GM19452 (cell line): ENCODE data around the gene HEATR5A.

Source experiments
- ATAC-seq: cut with Tn5 transposase; IDR thresholded peaks from one replicate; pipeline ENCODE4 v1.9.1; 2021; ENCODE audit not compliant: unreplicated experiment

HEATR5A gene

DNA sequence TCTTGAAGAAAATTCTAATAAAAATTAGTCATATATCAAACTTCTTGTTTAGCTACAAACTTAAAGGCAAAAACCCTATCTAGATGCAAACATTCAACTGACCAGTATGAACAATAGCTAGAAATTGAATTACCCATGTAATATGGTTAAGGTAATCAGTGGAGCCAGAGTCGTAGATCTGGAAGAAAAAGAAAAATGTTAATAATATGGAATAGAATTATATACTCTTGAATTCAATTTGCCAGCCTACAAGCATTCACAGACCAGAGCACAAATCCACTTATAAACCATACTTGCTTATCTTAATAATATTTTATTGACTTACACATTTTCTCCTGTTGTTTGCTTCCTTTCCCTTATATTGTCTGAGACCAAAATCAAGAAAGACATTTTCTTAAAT lies 7.7 kb upstream of the HEATR5A start:
- ATAC-seq = no peak

DNA sequence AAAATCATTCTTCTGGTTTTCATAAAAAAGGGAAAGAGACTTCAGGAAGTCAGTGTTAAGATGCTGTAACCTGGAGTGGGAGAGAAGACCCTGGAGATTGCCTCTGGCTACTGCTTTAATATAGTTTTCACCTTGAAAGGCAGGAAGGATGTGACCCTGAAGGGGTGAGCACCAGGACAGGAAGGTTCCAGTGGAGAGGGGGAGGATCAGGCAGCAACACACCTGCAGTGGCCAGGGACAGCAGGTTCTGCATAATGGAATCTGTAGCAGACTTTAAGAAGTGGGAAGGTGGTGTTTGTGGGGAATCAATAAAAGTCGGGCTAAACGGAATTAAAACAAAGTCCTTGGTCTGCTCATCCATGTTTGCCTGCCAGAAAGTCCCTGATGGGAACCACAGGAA lies 6.3 kb upstream of the HEATR5A start:
- no peak for ATAC-seq

DNA sequence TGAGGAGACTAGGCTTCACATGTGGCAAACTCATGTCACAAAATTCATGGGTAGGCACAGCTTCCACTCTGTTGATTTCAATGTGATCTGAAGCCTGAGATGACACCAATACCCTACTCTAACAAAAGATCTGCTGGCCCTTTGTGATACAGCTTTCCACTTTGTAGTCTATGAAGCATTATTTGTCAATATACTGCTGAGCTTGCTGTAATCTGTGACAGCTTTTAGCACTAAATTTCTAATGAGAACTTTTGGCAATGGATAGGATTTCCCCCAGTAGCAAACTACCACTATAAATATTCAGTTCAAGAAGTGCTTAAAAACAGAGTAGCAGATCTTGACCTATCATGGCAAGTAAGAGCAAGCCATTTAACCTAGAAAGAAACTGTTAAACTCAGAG lies 5.6 kb upstream of the HEATR5A start:
- ATAC-seq = no peak

DNA sequence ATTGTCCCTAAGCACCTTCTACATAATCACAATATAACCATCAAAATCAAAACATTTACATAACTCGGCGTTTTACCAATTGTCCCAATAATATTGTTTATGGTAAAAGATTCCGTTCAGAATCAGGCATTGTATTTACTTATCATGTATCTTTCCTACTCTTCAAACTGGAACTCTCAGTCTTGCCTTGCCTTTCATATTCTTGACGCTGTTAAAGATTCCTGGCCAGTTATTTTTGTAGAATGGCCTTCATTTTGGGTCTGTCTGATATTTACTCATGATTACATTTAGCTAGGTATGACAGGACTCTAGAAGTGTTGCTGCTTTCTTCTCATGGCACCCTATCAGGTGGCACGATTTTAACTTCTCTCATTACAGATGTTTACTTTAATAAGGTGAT lies 850 bp upstream of the HEATR5A start:
- ATAC-seq = no peak

DNA sequence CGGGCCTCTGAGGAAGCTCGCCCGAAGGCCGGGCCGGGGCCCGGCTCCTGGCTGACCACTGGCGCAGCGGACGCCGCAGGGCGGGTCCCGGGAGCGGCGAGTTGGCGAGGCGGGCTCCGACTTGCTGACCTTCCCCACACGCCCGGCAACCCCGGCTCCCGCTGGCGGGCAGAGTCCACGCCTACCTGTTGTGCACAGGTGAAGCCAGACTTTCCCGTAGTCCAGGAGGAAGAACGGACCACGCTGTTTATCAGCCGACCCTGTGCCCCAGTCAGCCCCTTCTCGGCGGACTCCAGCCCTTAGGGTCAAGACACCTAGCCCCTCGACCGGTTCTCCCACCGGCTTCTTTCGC lies 407 bp downstream of the HEATR5A start:
- peak; percentile 14 for ATAC-seq

GRCh38 chr14:31419179-31419966 lies 977 bp downstream of the HEATR5A start:
- ATAC-seq = no peak

GRCh38 chr14:31418440-31418839 lies 1.9 kb downstream of the HEATR5A start:
- no peak for ATAC-seq

- no peak for ATAC-seq
These were observed 6.0 kb downstream of the HEATR5A start for GRCh38 chr14:31414190-31414833.

DNA sequence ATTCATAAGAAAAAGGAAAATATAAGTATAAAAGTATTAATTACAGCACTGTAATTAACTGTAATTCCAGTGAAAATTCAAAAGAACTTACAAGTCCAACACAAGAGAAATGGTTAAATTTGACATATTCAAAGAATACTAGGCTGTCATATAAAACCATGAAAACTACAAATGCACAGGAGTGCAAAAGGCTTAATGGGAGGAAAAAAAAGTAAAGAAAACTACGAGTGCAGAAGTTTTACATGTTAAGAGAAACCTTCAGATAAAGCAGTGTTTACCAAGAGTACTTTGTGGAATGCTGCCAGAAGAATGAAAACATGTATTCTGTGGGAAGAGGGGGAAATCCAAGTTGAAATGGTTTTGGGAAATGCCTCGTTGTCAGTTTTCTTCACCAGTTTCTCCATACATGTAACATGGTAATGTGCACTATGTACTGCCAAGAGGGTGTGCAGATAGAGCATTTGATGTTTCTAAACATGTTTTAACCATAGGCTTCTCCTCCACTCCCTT lies 9.1 kb downstream of the HEATR5A start:
- no peak for ATAC-seq

GRCh38 chr14:31410048-31410650 lies 10.2 kb downstream of the HEATR5A start:
- ATAC-seq = no peak

GRCh38 chr14:31408421-31408820 lies 11.9 kb downstream of the HEATR5A start:
- ATAC-seq = no peak

DNA sequence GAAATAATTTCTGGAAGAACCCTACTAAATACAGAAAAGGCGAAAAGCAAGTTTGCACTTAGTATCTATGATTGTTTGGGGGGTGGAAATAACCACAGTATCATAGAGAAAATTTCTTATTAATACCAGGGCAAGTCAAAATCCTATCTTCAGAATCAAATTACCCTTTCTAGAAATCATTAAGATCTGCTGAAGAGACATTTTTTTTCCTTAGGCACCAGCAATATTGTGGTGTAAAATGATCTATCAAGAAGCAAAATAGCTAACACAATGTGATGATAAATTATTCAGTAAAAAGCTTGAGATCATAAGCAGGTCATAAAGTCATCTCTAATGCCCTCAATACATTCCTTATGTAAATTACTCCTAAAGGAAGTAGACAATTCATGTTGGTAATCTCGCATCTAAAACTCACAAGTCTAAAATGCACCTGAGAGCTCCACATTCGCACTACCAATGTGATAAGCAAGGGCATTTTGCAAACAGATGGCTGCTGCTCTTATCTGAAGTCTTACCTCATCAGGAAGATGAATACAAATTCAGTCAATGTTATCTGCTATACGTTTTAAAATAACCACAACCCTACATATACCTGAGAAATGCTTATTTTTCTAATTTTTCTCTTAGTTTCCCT lies 14.6 kb downstream of the HEATR5A start:
- no peak for ATAC-seq

DNA sequence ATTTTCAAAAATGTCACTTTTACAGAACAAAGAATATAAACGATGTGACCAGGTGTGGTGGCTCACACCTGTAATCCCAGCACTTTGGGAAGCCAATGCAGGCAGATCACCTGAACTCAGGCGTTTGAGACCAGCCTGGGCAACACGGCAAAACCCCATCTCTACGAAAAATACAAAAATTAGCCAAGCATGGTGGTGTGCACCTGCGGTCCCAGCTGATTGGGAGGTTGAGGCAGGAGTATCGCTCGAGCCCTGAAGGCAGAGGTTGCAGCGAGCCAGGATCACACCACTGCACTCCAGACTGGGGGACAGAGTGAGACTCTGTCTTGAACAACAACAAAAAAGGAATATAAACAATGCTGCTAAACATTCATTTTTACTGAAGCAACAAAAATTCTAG lies 15.2 kb downstream of the HEATR5A start:
- no peak for ATAC-seq

DNA sequence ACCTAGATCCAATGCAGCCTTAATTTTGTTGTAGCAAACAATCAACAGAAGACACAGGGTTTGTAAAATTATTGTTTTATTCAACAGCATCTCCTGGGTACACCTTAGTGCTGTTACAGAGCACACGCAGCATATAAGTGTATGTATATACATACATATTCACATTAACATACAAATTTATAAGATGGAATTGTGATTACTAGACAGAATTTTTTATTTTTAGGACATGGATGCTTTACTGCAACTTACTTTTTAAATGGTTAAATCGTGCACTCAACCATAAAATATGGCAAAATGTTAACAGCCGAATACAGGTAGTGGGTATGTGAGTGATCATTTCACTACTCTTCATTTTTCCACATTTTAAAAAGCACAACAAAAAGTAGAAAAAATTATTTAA lies 16.6 kb downstream of the HEATR5A start:
- no peak for ATAC-seq

- no peak for ATAC-seq
These were observed 17.4 kb downstream of the HEATR5A start for GRCh38 chr14:31402764-31403439.

GRCh38 chr14:31401369-31401932 lies 18.9 kb downstream of the HEATR5A start:
- ATAC-seq = no peak

- ATAC-seq = no peak
These were observed 20.2 kb downstream of the HEATR5A start for GRCh38 chr14:31400031-31400638.

DNA sequence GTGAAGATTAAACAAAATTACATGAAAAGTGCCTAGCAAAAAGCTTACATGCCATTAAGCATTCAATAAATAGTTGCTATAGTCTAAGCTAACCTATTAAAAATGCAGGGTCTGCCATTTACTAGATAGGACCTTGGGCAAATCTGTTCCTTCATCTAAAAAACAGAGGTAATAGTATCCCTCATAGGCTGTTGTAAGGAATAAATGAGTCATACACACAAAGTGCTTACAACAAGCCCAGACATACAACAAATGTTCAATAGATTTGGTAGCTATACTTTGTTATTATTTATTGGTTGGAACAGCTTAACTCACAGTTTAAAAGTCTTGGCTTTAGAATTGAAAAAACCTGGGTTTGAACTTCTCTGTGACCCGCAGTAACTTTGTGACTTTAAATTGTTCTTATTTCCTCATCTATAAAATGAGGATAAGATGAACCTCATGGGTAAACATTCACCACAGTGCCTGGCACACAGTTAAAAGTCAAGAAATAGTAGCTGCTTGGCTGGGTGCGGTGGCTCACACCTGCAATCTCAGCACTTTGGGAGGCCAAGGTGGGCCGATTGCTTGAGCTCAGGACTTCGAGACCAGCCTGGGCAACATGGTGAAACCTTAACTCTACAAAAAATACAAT lies 24.7 kb downstream of the HEATR5A start:
- ATAC-seq = no peak

DNA sequence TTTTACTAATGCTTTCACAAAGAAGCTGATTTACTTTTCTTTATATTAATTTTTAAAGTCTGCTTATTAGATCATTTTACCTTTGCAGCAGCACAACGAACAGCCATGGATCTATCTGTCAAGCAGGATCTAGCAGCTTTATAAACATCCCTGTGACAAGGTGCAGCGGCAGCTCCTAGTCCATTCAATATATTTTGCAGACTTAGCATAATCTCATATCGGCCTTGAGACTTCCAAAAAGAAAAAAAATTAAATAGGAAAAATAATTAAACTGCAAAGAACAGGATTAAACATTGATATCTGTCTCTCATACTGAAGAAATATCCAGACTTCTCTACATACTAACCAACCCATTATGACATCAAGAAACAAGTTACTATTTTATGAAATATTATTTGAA lies 25.2 kb downstream of the HEATR5A start:
- ATAC-seq = no peak

DNA sequence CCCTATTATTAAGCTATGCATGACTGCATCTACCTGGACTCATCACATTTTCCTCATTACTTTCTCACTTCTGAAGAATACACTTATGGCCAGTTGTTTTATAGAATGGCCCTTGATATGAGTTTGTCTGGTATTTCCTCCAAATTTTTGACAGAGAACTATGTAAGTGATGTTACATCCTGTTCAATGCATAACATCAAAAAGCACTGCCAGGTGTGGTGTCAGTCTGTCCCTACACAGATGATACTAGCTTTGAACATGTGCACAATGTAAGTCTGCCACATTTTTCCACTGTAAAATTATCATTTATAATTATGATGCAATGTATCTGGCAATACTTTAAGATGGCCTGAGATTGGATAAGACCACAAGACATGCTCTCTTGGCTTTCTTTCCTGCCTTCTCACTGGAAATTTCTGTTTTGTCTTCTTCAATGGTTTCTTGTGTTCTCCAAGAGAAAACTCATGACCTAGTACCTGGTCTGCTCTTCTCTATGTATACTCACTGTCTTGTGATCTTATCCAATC lies 28.3 kb downstream of the HEATR5A start:
- ATAC-seq = no peak
